Transverse colon (tissue), 4 donors: ENCODE data around the gene SEZ6L2.

Experiments
- CTCF ChIP-seq, 5 experiments: fragments of 200-600 bp in 3 of 5; fragments of 450-650 bp in 2 of 5; sonication (generic) in 3 of 5; IDR thresholded peaks; 1 replicate in 2 of 5; 2 replicates in 3 of 5; pipeline ENCODE4 v1.5.1; 2016 to 2017; ENCODE audit warnings: antibody characterized with exemption in 5 of 5, inconsistent platforms in 3 of 5, mild to moderate bottlenecking in 2 of 5, moderate library complexity in 1 of 5
- EP300 ChIP-seq: sonication (generic); formaldehyde crosslinking; IDR thresholded peaks from one replicate; pipeline ENCODE4 v1.6.1; 2017; ENCODE audit warnings: antibody characterized with exemption, low read depth
- POLR2A ChIP-seq: fragments of 450-650 bp; IDR thresholded peaks from one replicate; pipeline ENCODE4 v1.6.1; 2016; ENCODE audit warnings: antibody characterized with exemption, mild to moderate bottlenecking, moderate library complexity
- POLR2AphosphoS5 ChIP-seq, 3 donors: sonication (generic); formaldehyde crosslinking; IDR thresholded peaks; one replicate each; pipeline ENCODE4 v1.6.1; 2016; ENCODE audit warnings: antibody characterized with exemption in 3 of 3

DNA sequence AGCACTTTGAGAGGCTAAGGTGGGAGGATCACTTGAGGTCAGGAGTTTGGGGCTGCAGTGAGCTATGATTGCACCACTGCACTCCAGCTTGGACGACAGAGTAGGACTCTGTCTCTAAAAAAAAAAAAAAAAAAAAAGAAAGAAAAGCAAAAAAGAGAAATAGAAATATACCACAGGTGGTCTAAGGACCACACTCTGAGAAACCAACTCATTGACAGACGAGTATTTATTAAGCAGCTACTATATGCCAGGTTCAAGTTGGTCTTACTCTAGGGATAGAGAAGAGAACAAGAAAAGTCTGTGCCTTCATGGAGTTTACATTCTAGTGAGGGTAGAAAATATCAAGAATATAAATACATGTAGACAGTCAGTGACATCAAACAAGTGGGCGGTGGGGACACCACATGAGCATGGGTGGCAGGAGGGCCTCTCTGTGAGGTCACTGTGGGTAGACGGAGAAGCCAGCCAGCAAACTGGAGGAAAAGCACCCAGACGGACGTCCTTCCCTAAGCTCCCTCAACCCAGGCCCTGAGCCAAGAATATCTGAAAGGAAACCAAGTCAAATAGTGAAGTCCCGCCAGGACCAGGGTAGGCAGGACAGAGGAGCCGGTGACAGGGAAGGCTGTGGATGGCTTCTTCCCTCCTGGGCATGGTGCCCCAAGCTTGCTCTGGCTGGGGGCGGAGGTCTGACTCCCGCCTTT lies 41.1 kb downstream of the SEZ6L2 start:
- no peak for TF ChIP-seq CTCF (IDR thresholded peaks at IDR 0.05)
- no peak for TF ChIP-seq POLR2A
- TF ChIP-seq POLR2AphosphoS5 (IDR thresholded peaks at IDR 0.05), result no peak
- TF ChIP-seq EP300, result no peak
